Cardiac fibroblast (primary cell): ENCODE measurements around the gene ITGAE.
"Not testable (repeated sequence)": the region's sequence is repeated elsewhere in the genome, so short reads cannot be mapped to it uniquely, and the experiment has no call there.

Source experiments
- DNase-seq, 2 donors: peaks; one replicate each; pipeline versions ENCODE4 v3.0.0 to v3.0.0-alpha.2; 2010; ENCODE audit warnings: low read depth in 2 of 2
- H3K4me3 ChIP-seq, 2 donors: replicated peaks in 1 of 2; 1 replicate in 1 of 2; 2 replicates in 1 of 2; pipeline ENCODE4 v1.5.1; 2011; ENCODE audit warnings: low read depth in 2 of 2, low read length in 2 of 2, mild to moderate bottlenecking in 2 of 2, moderate library complexity in 1 of 2
- TF ChIP-seq, protein P1 (sequence below): IDR thresholded peaks from one replicate; pipeline ENCODE4 v1.5.1; 2011; ENCODE audit warnings: low read depth, mild to moderate bottlenecking, low read length, inconsistent platforms

The ITGAE gene

DNA sequence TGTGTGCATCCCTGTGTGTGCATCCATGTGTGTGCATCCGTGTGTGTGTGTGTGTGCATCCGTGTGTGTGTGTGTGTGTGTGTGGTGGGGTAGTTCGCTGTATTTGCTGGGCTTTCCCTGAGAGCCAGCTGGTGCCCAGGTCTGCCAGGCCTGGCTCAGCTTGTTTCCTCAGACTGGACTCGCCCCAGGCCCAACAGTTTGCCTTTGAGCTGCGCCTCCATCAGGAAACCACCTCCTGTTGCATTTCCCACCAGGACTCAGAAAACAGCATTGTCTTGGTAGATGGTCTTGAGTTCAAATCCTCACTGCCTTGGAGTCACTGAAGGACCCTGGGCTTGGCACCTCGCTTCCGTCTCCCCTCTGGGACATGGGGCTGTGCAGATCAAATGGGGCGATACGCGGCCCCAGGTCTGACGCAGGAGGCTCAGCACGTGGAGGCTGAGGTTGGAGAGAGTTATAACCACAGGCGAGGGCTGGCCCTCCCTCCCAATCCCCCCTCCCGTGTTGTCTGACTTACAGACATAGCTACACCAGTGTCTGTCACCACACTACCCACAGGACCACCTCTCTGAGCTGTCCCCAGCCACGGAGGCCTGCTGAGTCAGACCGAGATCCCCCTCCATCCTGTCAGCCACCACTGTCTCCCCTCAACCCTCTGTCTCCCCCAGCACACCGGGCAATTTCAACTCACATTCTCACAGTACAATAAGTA, 4.7 kb downstream of the ITGAE start:
- H3K4me3 ChIP-seq, result no peak overlapping the region
- no peak for DNase-seq
- TF ChIP-seq, protein P1, sequence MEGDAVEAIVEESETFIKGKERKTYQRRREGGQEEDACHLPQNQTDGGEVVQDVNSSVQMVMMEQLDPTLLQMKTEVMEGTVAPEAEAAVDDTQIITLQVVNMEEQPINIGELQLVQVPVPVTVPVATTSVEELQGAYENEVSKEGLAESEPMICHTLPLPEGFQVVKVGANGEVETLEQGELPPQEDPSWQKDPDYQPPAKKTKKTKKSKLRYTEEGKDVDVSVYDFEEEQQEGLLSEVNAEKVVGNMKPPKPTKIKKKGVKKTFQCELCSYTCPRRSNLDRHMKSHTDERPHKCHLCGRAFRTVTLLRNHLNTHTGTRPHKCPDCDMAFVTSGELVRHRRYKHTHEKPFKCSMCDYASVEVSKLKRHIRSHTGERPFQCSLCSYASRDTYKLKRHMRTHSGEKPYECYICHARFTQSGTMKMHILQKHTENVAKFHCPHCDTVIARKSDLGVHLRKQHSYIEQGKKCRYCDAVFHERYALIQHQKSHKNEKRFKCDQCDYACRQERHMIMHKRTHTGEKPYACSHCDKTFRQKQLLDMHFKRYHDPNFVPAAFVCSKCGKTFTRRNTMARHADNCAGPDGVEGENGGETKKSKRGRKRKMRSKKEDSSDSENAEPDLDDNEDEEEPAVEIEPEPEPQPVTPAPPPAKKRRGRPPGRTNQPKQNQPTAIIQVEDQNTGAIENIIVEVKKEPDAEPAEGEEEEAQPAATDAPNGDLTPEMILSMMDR, result no peak

DNA sequence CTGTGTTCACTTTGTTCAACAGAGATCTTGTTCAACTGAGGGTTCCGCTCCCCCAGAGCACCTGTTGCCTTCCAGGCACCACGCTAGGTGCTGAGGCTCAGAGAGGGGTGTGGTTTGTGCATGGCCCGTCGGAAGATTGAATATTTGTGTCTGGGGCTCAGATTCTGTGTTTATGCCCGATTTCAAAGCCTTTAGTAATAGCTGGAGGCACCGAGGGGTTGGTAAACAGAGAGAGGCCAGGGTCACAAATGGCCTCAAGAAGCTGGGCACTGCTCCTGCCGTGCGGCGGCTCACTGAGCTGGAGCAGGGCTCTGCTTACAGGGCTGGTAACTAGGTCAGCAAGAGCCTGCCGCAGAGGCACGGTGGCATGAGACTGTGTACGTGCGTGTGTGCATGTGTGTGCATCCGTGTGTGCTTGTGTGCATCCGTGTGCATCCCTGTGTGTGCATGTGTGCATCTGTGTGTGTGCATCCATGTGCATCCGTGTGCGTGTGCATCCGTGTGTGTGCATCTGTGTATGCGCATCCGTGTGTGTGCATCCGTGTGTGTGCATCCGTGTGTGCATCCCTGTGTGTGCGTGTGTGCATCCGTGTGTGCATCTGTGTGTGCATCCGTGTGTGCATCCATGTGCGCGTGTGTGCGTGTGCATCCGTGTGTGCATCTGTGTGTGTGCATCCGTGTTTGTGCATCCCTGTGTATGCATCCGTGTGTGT, 5.4 kb downstream of the ITGAE start:
- TF ChIP-seq, protein P1, result no peak
- no peak for DNase-seq

DNA sequence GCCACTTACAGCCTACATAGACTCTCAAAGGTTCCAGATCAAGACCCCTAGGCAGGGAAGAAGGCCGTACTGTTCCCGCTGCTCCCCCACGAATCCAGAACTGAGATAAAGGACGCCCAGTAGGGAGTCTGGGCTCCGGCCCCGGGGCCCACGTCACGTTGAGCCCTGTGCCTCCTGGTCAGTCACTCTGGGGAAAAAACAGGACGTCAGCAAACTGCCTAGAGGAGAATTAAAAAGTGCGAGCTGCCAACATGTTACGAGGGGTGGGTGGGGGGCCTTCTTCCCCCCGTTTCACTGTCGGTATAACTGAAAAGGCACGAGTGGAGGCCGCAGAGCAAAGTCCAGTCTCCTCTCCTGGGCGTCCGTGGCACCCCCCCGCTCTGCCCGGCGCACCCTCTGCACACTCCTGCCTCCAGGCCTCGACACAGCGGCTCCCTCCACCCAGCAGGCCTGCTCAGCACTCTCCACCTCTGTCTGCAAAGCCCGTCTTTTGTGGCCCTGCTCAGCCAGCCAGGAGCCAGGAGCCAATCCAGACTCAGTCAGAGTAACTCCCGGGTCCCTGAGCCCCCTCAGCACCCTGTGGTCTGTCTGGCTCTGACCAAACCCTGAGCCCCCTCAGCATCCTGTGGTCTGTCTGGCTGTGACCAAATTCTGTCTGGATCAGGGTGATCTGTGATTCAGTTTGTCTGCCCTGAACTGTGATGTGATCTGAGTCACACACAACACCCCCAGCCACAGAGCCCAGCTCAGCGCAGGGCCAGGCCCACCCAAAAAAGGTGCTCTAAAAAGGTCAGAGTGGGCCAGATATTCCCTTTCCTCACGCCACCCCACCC, 6.2 kb downstream of the ITGAE start:
- DNase-seq, result peak in 1 of 2 donors; percentile 64
- TF ChIP-seq, protein P1, result no peak
- no peak overlapping the region for H3K4me3 ChIP-seq

More for the DNA sequence above, 5.4 kb downstream of the ITGAE start:
- no peak overlapping the region for H3K4me3 ChIP-seq

DNA sequence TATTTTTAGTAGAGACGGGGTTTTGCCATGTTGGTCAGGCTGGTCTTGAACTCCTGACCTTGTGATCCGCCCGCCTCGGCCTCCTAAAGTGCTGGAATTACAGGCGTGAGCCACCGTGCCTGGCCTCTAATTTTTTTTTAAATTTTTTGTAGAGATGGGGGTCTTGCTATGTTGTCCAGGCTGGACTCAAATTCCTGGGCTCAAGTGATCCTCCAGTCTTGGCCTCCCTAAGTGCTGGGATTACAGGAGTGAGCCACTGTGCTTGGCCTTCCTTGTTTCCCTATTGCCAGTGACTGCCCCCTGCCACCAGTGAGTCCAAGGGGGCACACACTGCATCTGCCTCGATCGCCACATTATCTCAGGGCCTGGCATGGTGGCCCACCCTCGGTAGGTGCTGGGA, 6.8 kb downstream of the ITGAE start:
- not testable (repeated sequence) for H3K4me3 ChIP-seq, DNase-seq

DNA sequence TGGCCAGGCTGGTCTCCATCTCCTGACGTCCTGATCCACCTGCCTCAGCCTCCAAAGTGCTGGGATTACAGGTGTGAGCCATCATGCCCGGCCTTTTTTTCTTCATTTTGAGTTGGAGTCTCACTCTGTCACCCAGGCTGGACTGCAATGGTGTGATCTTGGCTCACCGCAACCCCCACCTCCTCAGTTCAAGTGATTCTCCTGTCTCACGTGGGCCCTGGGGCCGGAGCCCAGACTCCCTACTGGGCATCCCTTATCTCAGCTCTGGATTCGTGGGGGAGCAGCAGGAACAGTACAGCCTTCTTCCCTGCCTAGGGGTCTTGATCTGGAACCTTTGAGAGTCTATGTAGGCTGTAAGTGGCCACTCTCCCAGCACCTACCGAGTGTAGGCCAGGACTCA, 7.7 kb downstream of the ITGAE start:
- DNase-seq, result not testable (repeated sequence)

DNA sequence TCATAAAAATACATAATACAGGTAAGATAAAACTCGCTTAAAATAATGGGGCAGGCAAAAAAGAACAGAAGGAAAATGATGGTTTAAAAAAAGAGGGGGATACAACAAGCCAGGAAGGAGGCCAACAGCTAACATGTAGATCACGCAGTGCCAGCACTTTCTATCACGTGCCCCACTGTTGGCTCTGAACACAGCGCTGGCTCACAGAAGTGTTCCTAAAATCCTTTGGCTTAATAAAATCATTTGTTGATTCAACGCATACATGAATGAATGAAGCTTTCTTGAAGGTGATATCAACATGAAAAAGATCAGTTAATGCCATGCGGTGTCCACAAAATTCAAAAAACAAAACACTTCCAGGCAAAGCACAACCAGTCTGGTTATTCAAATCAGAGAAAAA, 8.5 kb downstream of the ITGAE start:
- TF ChIP-seq, protein P1, result no peak
- no peak overlapping the region for H3K4me3 ChIP-seq
- no peak for DNase-seq

More for the DNA sequence above, 7.7 kb downstream of the ITGAE start:
- H3K4me3 ChIP-seq, result not testable (repeated sequence)

DNA sequence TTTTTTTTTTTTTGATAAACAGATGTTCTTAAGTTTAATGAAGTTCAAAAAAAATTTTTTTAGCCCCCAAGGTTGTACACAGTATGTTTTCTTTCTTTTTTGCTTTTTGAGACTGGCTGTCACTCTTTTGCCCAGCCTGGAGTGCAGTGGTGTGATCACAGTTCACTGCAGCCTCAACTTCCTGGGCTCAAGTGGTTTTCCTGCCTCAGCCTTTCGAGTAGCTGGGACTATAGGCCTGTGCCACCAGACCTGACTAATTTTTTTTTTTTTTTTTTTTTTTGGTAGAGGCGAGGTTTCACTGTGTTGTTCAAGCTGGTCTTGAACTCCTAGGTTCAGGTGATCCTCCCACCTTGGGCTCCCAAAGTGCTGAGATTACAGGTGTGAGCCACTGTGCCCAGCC, 12.8 kb downstream of the ITGAE start:
- DNase-seq, result no peak
- no peak overlapping the region for H3K4me3 ChIP-seq
- TF ChIP-seq, protein P1, result no peak

DNA sequence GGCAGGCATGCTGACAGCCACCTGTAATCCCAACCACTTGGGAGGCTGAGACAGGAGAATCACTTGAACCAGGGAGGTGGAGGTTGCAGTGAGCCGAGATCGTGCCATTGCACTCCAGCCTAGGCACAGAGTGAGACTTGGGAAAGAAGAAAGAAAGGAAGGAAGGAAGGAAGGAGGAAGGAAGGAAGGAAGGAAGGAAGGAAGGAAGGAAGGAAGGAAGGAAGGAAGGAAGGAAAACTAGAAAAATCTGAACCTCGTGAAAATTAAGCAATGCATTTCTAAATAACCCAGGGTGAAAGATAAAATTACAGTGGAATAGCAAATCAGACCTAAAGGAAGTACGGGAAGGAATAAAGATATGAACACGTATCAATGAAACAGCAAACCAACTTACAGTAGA, 15.7 kb downstream of the ITGAE start:
- H3K4me3 ChIP-seq, DNase-seq: not testable (repeated sequence)
